Measurements from ENCODE around the gene RHOU.

DNA sequence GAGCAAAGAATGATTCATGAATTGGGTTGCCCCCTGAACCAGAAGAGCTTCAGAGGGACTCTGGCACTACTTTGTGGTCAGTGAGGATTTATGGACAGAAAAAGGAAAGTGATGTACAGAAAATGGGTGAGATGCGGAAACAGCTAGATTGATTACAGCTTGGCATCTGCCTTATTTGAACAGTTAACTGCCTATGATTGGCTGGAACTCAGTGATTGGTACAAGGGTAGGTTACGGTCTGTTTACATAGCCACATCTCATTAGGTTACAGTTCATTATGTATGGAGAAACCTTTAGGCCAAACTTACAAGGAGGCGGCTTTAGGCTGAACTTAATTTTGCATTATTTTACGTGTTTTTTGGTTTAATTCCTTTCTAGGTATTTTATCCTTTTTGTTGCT is 29.0 kb upstream of the RHOU start:
- no peak for TF ChIP-seq POLR2AphosphoS5 (IDR thresholded peaks at IDR 0.05)
- TF ChIP-seq POLR2A (IDR thresholded peaks at IDR 0.05) = no peak
